Naive thymus-derived CD4-positive, alpha-beta T cell (primary cell): Measurements from ENCODE around the gene MLLT1. TPM values are rescaled to one million over a fixed set of nuclear protein-coding genes. Genes with fewer than 3 reads are reported as not detected.

Source experiments
- ATAC-seq: fragments of 150-1000 bp; cut with Tn5 transposase; 2 replicates; pipeline ENCODE4 v1.10.0; 2021; ENCODE audit warnings: mild to moderate bottlenecking, moderate library complexity
- CTCF ChIA-PET: fragments of 350-600 bp; sonication (Branson Sonifier 250); formaldehyde crosslinking; loops from one replicate; lab custom pipeline; 2021; ENCODE audit warnings: antibody characterized with exemption; lab: Charles Lee
- POLR2A ChIA-PET: fragments of 350-600 bp; sonication (Branson Sonifier 250); formaldehyde crosslinking; loops from one replicate; lab custom pipeline; 2021; ENCODE audit warnings: antibody characterized with exemption, inconsistent platforms; lab: Charles Lee
- DNase-seq, 9 donors: peaks; one replicate each; pipeline versions ENCODE4 v3.0.0 to v3.0.0-alpha.2; 2020 to 2022; ENCODE audit warnings: mixed read lengths in 1 of 9
- H3K27ac ChIP-seq: one replicate; pipeline ENCODE4 v1.7.0; 2013; ENCODE audit warnings: mild to moderate bottlenecking, low read depth, low read length, moderate library complexity
- H3K27me3 ChIP-seq, 2 donors: one replicate each; pipeline ENCODE4 v1.7.0; 2013; ENCODE audit warnings: low read length in 2 of 2, mild to moderate bottlenecking in 2 of 2, moderate library complexity in 2 of 2; ENCODE audit not compliant: control insufficient read depth in 2 of 2, insufficient read depth in 2 of 2
- H3K36me3 ChIP-seq, 3 experiments: 1 replicate in 2 of 3; 2 replicates in 1 of 3; pipeline ENCODE4 v1.7.0; 2013; ENCODE audit warnings: low read length in 3 of 3, mild to moderate bottlenecking in 3 of 3, moderate library complexity in 1 of 3; ENCODE audit not compliant: insufficient read depth in 3 of 3, control insufficient read depth in 2 of 3
- H3K4me1 ChIP-seq, 2 donors: one replicate each; pipeline ENCODE4 v1.7.0; 2013; ENCODE audit warnings: low read length in 2 of 2, mild to moderate bottlenecking in 2 of 2, moderate library complexity in 1 of 2; ENCODE audit not compliant: control insufficient read depth in 2 of 2, insufficient read depth in 2 of 2
- H3K4me3 ChIP-seq: 2 replicates; pipeline ENCODE4 v1.7.0; 2013; ENCODE audit warnings: mild to moderate bottlenecking, low read length
- H3K9me3 ChIP-seq, 3 experiments: 1 replicate in 2 of 3; 2 replicates in 1 of 3; pipeline ENCODE4 v1.7.0; 2013; ENCODE audit warnings: low read length in 3 of 3; ENCODE audit not compliant: control insufficient read depth in 2 of 3
- H3K27ac Mint-ChIP-seq, 9 donors: one replicate each; pipeline ENCODE4 v1.8.0; 2020 to 2022; ENCODE audit warnings: mixed read lengths in 9 of 9, mild to moderate bottlenecking in 8 of 9, moderate library complexity in 5 of 9, inconsistent platforms in 2 of 9
- H3K27me3 Mint-ChIP-seq, 5 donors: one replicate each; pipeline ENCODE4 v1.8.0; 2021 to 2022; ENCODE audit warnings: mixed read lengths in 5 of 5, mild to moderate bottlenecking in 1 of 5
- H3K36me3 Mint-ChIP-seq, 5 donors: one replicate each; pipeline ENCODE4 v1.8.0; 2020 to 2022; ENCODE audit warnings: mixed read lengths in 5 of 5, mild to moderate bottlenecking in 3 of 5, inconsistent platforms in 1 of 5
- H3K4me1 Mint-ChIP-seq, 7 donors: one replicate each; pipeline ENCODE4 v1.8.0; 2020 to 2022; ENCODE audit warnings: mixed read lengths in 7 of 7, mild to moderate bottlenecking in 3 of 7, inconsistent platforms in 1 of 7
- H3K4me3 Mint-ChIP-seq, 10 donors: one replicate each; pipeline ENCODE4 v1.8.0; 2020 to 2022; ENCODE audit warnings: mild to moderate bottlenecking in 10 of 10, mixed read lengths in 10 of 10, moderate library complexity in 6 of 10, inconsistent platforms in 2 of 10
- H3K9me3 Mint-ChIP-seq, 11 donors: one replicate each; pipeline ENCODE4 v1.8.0; 2020 to 2022; ENCODE audit warnings: mixed read lengths in 11 of 11, mild to moderate bottlenecking in 4 of 11, inconsistent platforms in 1 of 11, moderate library complexity in 1 of 11
- intact Hi-C, 2 donors: fragments of 100-400 bp; cut with micrococcal nuclease; formaldehyde crosslinking; loops; one replicate each; pipeline ENCODE4 v1.15.1; 2023
- polyA plus RNA-seq, 2 donors: library from polyadenylated mRNA; unstranded; fragments of 300-500 nt; fragmentation: Illumina TruSeq; gene quantifications; one replicate each; pipeline ENCODE4 v1.2.3, GENCODE V29; 2021
- total RNA-seq, 6 experiments: library from RNA in 5 of 6; stranded (reverse) in 5 of 6; gene quantifications; 1 replicate in 5 of 6; 2 replicates in 1 of 6; pipeline ENCODE4 v1.2.3 and lab custom pipeline; 2021 to 2026

Gene MLLT1
- total and polyA plus RNA-seq, 7 experiments from 2014 or later: 0.57 to 47.5 (median 37.5) TPM

- Mint-ChIP-seq H3K9me3 (peaks cover 0 to 4% (median 0%) of the 10 kb centered on the region in 11 donors), H3K27me3 (no peaks in the 10 kb centered on the region)
These were observed 32.8 kb downstream of the MLLT1 start for GRCh38 chr19:6247007-6247288.

GRCh38 chr19:6246174-6247006, 33.4 kb downstream of the MLLT1 start:
- no peak for ATAC-seq
- intact Hi-C loops: no loop called here
- H3K27ac Mint-ChIP-seq: peak overlapping the region in 3 of 9 donors; percentile 2 to 36 (median 23)
- H3K9me3 Mint-ChIP-seq: peaks cover 0 to 4% (median 0%) of the 10 kb centered on the region in 11 donors
- Histone ChIP-seq H3K9me3 (no peaks in the 10 kb centered on the region), H3K4me1 (peaks cover 5% of the 10 kb centered on the region in 2 donors), H3K27me3 (no peaks in the 10 kb centered on the region), H3K4me3 (no peak overlapping the region), H3K27ac (no peak overlapping the region), H3K36me3 (peaks cover 0 to 6% (median 0%) of the 10 kb centered on the region in 3 experiments)
- H3K36me3 Mint-ChIP-seq: peaks cover 0 to 33% (median 15%) of the 10 kb centered on the region in 5 donors
- no peak for DNase-seq
- POLR2A ChIA-PET: no interaction called here
- CTCF ChIA-PET: interaction anchor here (0.6 kb wide), 1 partner anchor 28 kb away, joined by 4 read pairs; no protein-coding TSS in a partner anchor
- H3K4me3 Mint-ChIP-seq: peak overlapping the region in 1 of 10 donors; percentile 20
- H3K4me1 Mint-ChIP-seq: peaks cover 24 to 71% (median 43%) of the 10 kb centered on the region in 7 donors
- no peaks in the 10 kb centered on the region for H3K27me3 Mint-ChIP-seq

More at GRCh38 chr19:6247007-6247288, 32.8 kb downstream of the MLLT1 start:
- DNase-seq: no peak
- peak overlapping the region in 2 of 9 donors; percentile 23 to 36 for H3K27ac Mint-ChIP-seq
- H3K36me3 ChIP-seq: peaks cover 0 to 6% (median 0%) of the 10 kb centered on the region in 3 experiments
- H3K36me3 Mint-ChIP-seq: peaks cover 0 to 33% (median 15%) of the 10 kb centered on the region in 5 donors
- H3K27me3 ChIP-seq: no peaks in the 10 kb centered on the region
- no peak overlapping the region for H3K4me3 ChIP-seq
- ATAC-seq: no peak
- H3K9me3 ChIP-seq: no peaks in the 10 kb centered on the region
- intact Hi-C loops: no loop called here
- H3K4me1 Mint-ChIP-seq: peaks cover 29 to 74% (median 48%) of the 10 kb centered on the region in 7 donors
- ChIA-PET POLR2A (no interaction called here), CTCF (no interaction called here)
- peaks cover 5% of the 10 kb centered on the region in 2 donors for H3K4me1 ChIP-seq
- H3K27ac ChIP-seq: no peak overlapping the region
- peak overlapping the region in 1 of 10 donors; percentile 43 for H3K4me3 Mint-ChIP-seq

GRCh38 chr19:6242677-6243076, 37.1 kb downstream of the MLLT1 start:
- H3K9me3 ChIP-seq: no peaks in the 10 kb centered on the region
- H3K27ac ChIP-seq: no peak overlapping the region
- ChIA-PET POLR2A (no interaction called here), CTCF (no interaction called here)
- Mint-ChIP-seq H3K27me3 (no peaks in the 10 kb centered on the region), H3K9me3 (peaks cover 0 to 4% (median 0%) of the 10 kb centered on the region in 11 donors), H3K36me3 (peaks cover 0 to 17% (median 9%) of the 10 kb centered on the region in 5 donors), H3K4me1 (peaks cover 24 to 72% (median 45%) of the 10 kb centered on the region in 7 donors), H3K27ac (peak overlapping the region in 1 of 9 donors; percentile 46), H3K4me3 (no peak overlapping the region)
- peaks cover 0 to 1% (median 0%) of the 10 kb centered on the region in 3 experiments for H3K36me3 ChIP-seq
- H3K4me1 ChIP-seq: peaks cover 5 to 8% of the 10 kb centered on the region in 2 donors
- H3K27me3 ChIP-seq: no peaks in the 10 kb centered on the region
- DNase-seq: no peak
- intact Hi-C loops: no loop called here
- no peak for ATAC-seq
- no peak overlapping the region for H3K4me3 ChIP-seq

GRCh38 chr19:6241680-6242377, 37.9 kb downstream of the MLLT1 start:
- no peak overlapping the region for H3K4me3 ChIP-seq
- ATAC-seq (no peak), DNase-seq (no peak)
- peaks cover 0 to 4% (median 0%) of the 10 kb centered on the region in 11 donors for H3K9me3 Mint-ChIP-seq
- no peaks in the 10 kb centered on the region for H3K36me3 ChIP-seq
- no peak overlapping the region for H3K4me3 Mint-ChIP-seq
- ChIA-PET CTCF (no interaction called here), POLR2A (no interaction called here)
- no peak overlapping the region for H3K27ac ChIP-seq
- H3K9me3 ChIP-seq: no peaks in the 10 kb centered on the region
- peaks cover 0 to 11% (median 5%) of the 10 kb centered on the region in 5 donors for H3K36me3 Mint-ChIP-seq
- H3K27me3 Mint-ChIP-seq: no peaks in the 10 kb centered on the region
- no peaks in the 10 kb centered on the region for H3K27me3 ChIP-seq
- H3K27ac Mint-ChIP-seq: no peak overlapping the region
- intact Hi-C loops: no loop called here
- peaks cover 5 to 8% of the 10 kb centered on the region in 2 donors for H3K4me1 ChIP-seq
- H3K4me1 Mint-ChIP-seq: peaks cover 24 to 66% (median 44%) of the 10 kb centered on the region in 7 donors

GRCh38 chr19:6241056-6241455, 38.7 kb downstream of the MLLT1 start:
- intact Hi-C loops: no loop called here
- ATAC-seq (no peak), DNase-seq (no peak)
- ChIA-PET CTCF (no interaction called here), POLR2A (no interaction called here)
- H3K9me3 ChIP-seq: no peaks in the 10 kb centered on the region
- H3K4me3 ChIP-seq: no peak overlapping the region
- Mint-ChIP-seq H3K27me3 (no peaks in the 10 kb centered on the region), H3K9me3 (no peaks in the 10 kb centered on the region), H3K4me3 (no peak overlapping the region), H3K27ac (peak overlapping the region in 1 of 9 donors; percentile 77), H3K36me3 (peaks cover 0 to 4% (median 3%) of the 10 kb centered on the region in 5 donors), H3K4me1 (peaks cover 24 to 60% (median 38%) of the 10 kb centered on the region in 7 donors)
- peaks cover 5 to 8% of the 10 kb centered on the region in 2 donors for H3K4me1 ChIP-seq
- H3K27ac ChIP-seq: no peak overlapping the region
- no peaks in the 10 kb centered on the region for H3K27me3 ChIP-seq
- H3K36me3 ChIP-seq: no peaks in the 10 kb centered on the region

- no peak overlapping the region for H3K27ac ChIP-seq
- peaks cover 5 to 8% of the 10 kb centered on the region in 2 donors for H3K4me1 ChIP-seq
- Mint-ChIP-seq H3K9me3 (no peaks in the 10 kb centered on the region), H3K27me3 (no peaks in the 10 kb centered on the region), H3K27ac (peak overlapping the region in 4 of 9 donors; percentile 0 to 84 (median 40)), H3K36me3 (peaks cover 0 to 4% (median 0%) of the 10 kb centered on the region in 5 donors), H3K4me3 (peak overlapping the region in 1 of 10 donors; percentile 13), H3K4me1 (peaks cover 24 to 65% (median 45%) of the 10 kb centered on the region in 7 donors)
- no peak for ATAC-seq
- no peak for DNase-seq
- intact Hi-C loops: no loop called here
- POLR2A ChIA-PET: no interaction called here
- H3K4me3 ChIP-seq: no peak overlapping the region
- H3K27me3 ChIP-seq: no peaks in the 10 kb centered on the region
- no peaks in the 10 kb centered on the region for H3K36me3 ChIP-seq
- CTCF ChIA-PET: interaction anchor here (1.0 kb wide), 1 partner anchor 9 kb away, joined by 4 read pairs; no protein-coding TSS in a partner anchor
- no peaks in the 10 kb centered on the region for H3K9me3 ChIP-seq
These were observed 39.7 kb downstream of the MLLT1 start for GRCh38 chr19:6239871-6240676.
